GM21528 (cell line): ENCODE measurements around the gene AGAP9.
"Not testable (repeated sequence)": the region's sequence is repeated elsewhere in the genome, so short reads cannot be mapped to it uniquely, and the experiment has no call there.

Source experiments
- ATAC-seq: cut with Tn5 transposase; IDR thresholded peaks from one replicate; pipeline ENCODE4 v1.9.1; 2021; ENCODE audit warnings: mild to moderate bottlenecking, moderate library complexity; ENCODE audit not compliant: unreplicated experiment, low FRiP score

AGAP9 gene

GRCh38 chr10:47489630-47490029 is 33.8 kb downstream of the AGAP9 start:
- ATAC-seq: not testable (repeated sequence)

DNA sequence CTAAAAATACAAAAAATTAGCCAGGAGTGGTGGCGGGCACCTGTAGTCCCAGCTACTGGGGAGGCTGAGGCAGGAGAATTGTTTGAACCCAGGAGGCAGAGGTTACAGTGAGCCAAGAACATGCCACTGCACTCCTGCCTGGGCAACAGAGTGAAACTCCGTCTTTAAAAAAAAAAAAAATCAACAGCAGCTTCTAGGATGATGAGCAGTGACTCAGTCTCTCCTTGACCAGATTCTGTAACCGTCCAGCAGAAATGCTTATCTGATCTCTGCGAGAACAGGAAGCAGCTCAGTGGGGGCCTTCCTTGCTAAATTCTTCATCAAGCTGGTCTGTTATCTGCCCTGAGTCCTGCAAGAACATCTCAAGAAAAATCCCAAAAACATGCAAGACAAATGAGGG is 37.5 kb downstream of the AGAP9 start:
- ATAC-seq: not testable (repeated sequence)

GRCh38 chr10:47484786-47485185 is 38.7 kb downstream of the AGAP9 start:
- ATAC-seq: not testable (repeated sequence)

DNA sequence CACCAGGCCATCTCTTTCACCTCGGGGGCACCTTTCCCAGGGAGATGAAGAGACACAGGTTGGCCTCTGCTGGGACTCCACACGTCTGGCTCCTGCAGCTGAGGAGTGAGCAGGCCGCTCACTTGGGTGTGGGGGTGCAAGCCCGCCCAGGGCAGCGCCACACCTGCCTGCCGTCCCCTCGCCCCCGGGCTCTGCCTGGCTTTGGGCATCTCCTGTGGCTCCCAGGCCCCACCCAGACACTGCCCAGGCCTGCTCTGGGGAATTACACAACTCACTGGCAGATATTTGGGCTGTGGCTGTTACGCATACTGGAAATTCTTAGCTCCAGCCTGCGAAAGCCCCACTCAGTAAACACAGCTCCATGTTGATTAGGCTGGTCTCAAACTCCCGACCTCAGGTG is 39.5 kb downstream of the AGAP9 start, which contains the start of gene ANXA8:
Gene ANXA8, minus strand, starts transcription at position 193 of the 400 bp plus-strand sequence. Its CDS starts 182 bp downstream, at position 11.
- ATAC-seq: not testable (repeated sequence)

- not testable (repeated sequence) for ATAC-seq
These were observed 41.1 kb downstream of the AGAP9 start for GRCh38 chr10:47482367-47482766.

DNA sequence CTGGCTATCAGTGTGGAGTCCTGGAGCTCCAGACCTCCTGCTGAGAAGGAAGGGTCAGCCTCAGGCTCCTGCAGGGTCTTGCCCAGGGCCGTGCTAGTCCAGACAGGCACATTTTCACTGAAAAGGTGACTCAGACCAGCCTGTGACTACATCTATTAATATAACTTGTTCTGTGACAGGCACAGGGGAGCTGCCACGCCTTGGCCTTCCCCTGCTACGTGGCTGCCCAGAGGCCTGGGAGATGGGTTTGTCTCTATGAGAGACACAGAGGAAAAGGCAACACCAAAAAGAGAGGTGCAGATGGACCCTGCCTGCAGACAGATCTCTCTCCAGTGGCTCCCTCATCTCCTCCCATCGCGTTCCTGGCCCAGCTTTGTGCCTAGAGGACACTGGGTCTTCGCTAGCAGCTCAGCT is 41.7 kb downstream of the AGAP9 start:
- not testable (repeated sequence) for ATAC-seq

GRCh38 chr10:47481182-47481766 is 42.2 kb downstream of the AGAP9 start:
- not testable (repeated sequence) for ATAC-seq

DNA sequence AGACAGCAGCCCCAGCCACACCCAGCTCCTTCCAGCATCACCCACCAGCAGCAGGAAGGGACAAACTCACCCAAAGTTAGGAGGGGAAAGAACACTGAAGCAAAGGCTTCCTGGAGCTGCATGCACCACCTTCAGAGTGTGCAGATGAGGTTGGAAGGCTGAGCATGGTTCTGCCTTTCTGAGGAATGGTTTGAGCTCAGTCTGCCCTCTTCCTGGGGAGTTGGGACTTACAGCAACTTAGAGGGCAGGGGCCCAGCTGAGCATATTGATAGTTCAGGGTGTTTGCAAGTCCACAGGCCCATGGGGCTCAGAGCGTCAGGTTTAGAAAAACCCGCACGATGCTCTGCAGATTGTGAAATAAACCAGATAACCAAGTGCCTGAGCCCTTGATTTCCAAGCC is 43.3 kb downstream of the AGAP9 start:
- not testable (repeated sequence) for ATAC-seq

GRCh38 chr10:47478114-47478513 is 45.3 kb downstream of the AGAP9 start:
- ATAC-seq: not testable (repeated sequence)

DNA sequence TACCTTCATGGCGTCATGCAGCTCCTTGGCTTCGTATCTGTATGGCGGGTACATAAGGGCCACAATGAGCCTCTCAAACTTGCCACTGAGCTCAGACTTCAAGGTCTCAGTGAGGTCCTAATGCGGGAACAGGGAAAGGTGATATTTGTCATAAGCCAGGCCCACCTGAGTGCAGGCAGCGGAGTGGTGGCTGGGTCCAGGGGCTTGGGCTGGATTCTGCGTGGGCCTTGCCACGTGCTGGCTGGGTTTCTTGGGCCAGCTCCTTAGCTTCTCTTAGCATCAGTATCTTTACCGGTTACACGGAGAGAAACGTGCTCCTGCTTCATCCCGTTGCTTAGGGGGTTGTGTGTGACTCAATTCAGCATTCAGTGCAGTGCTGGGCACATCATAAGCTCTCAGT is 46.4 kb downstream of the AGAP9 start:
- not testable (repeated sequence) for ATAC-seq

DNA sequence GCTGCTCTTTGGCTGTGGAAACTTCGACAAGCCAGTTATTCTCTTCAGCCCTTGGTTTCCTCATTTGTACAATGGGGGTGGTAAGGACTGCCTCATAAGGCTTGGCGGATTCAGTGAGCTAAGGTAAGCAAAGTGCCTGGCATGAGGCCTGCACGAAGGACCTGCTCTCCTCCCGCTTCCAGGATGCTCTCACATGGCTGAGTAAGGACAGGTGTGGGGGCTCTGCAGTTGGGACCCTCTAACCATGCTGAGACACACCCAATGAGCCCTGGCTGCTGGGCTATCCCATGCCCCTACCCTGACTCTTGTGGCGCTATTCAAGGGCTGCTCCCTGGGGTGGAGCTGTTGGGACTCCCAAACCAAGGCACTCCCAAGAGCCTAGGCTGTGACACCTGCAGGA is 48.3 kb downstream of the AGAP9 start:
- ATAC-seq: not testable (repeated sequence)

- not testable (repeated sequence) for ATAC-seq
These were observed 49.9 kb downstream of the AGAP9 start for GRCh38 chr10:47473516-47473915.

GRCh38 chr10:47472647-47473046 is 50.8 kb downstream of the AGAP9 start:
- not testable (repeated sequence) for ATAC-seq

DNA sequence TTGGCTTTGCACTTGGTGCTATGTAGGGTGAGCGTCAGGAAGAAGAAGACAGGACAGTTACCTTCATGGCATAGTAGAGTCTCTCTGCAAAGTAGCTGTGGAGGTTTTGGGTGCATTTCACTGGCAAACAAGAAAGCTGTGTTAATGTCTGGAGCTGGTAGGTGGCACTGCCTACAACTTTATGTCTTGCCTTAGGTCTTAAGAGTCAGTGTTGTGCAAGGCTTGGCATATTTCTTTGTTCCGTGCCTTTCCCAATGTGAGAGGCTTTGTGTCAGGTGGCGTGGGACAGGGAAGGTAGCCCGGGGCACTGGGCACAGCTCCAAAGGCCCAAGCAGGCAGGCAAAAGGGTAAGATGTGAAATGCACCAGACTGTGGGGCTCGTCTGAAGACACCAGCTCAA is 51.4 kb downstream of the AGAP9 start:
- not testable (repeated sequence) for ATAC-seq

- not testable (repeated sequence) for ATAC-seq
These were observed 54.5 kb downstream of the AGAP9 start for GRCh38 chr10:47468731-47469528.

- not testable (repeated sequence) for ATAC-seq
These were observed 55.5 kb downstream of the AGAP9 start for GRCh38 chr10:47467957-47468356.

GRCh38 chr10:47467458-47467857 is 56.0 kb downstream of the AGAP9 start:
- ATAC-seq: not testable (repeated sequence)

- not testable (repeated sequence) for ATAC-seq
These were observed 58.1 kb downstream of the AGAP9 start for GRCh38 chr10:47465216-47465917.

- not testable (repeated sequence) for ATAC-seq
These were observed 60.7 kb downstream of the AGAP9 start for GRCh38 chr10:47462577-47463358.

- ATAC-seq: not testable (repeated sequence)
These were observed 62.2 kb downstream of the AGAP9 start for GRCh38 chr10:47461261-47461687.
